ENCODE results near the gene GMEB2.
A peak's percentile ranks its signal among the peaks of the same experiment; 100 is the strongest.
"Not testable (repeated sequence)": the region's sequence is repeated elsewhere in the genome, so short reads cannot be mapped to it uniquely, and the experiment has no call there.

Gene GMEB2

GRCh38 chr20:63573647-63574131, 53.2 kb downstream of the GMEB2 start:
- Histone ChIP-seq H3K27ac (no peak overlapping the region), H3K36me3 (replicated peaks) (no peaks in the 10 kb centered on the region), H3K27me3 (replicated peaks) (no peaks in the 10 kb centered on the region), H3K4me3 (ENCODE audit: low read depth, low read length) (peak overlapping the region; percentile 75)
- DNase-seq, result no peak
- no peak for TF ChIP-seq CTCF (IDR thresholded peaks at IDR 0.05; ENCODE audit: low read depth, low read length, missing control alignments)
- in situ Hi-C loops (cut with HindIII; ENCODE audit: low pct_ligation_motif_present, low sequenced_read_pairs), result no loop called here

GRCh38 chr20:63572788-63573646, 53.9 kb downstream of the GMEB2 start:
- no peak for DNase-seq
- no peaks in the 10 kb centered on the region for H3K27me3 ChIP-seq (replicated peaks)
- in situ Hi-C loops (cut with HindIII; ENCODE audit: low pct_ligation_motif_present, low sequenced_read_pairs), result no loop called here
- peak overlapping the region; percentile 75 for H3K4me3 ChIP-seq (ENCODE audit: low read depth, low read length)
- TF ChIP-seq CTCF (IDR thresholded peaks at IDR 0.05; ENCODE audit: low read depth, low read length, missing control alignments), result peak; percentile 42
- no peaks in the 10 kb centered on the region for H3K36me3 ChIP-seq (replicated peaks)
- H3K27ac ChIP-seq, result no peak overlapping the region

GRCh38 chr20:63572071-63572787, 54.7 kb downstream of the GMEB2 start:
- Histone ChIP-seq H3K4me3 (ENCODE audit: low read depth, low read length) (no peak overlapping the region), H3K27me3 (replicated peaks) (no peaks in the 10 kb centered on the region), H3K27ac (no peak overlapping the region), H3K36me3 (replicated peaks) (peaks cover under 1% of the 10 kb centered on the region)
- no peak for DNase-seq
- no peak for TF ChIP-seq CTCF (IDR thresholded peaks at IDR 0.05; ENCODE audit: low read depth, low read length, missing control alignments)
- in situ Hi-C loops (cut with HindIII; ENCODE audit: low pct_ligation_motif_present, low sequenced_read_pairs), result no loop called here

- H3K4me3 ChIP-seq (ENCODE audit: low read depth, low read length); H3K27ac ChIP-seq; in situ Hi-C loops (cut with HindIII; ENCODE audit: low pct_ligation_motif_present, low sequenced_read_pairs); H3K27me3 ChIP-seq (replicated peaks); H3K36me3 ChIP-seq (replicated peaks); DNase-seq: not testable (repeated sequence)
These were observed 55.8 kb downstream of the GMEB2 start for GRCh38 chr20:63571087-63571478.

- H3K36me3 ChIP-seq (replicated peaks), result peaks cover 7% of the 10 kb centered on the region
- no peak for TF ChIP-seq CTCF (IDR thresholded peaks at IDR 0.05; ENCODE audit: low read depth, low read length, missing control alignments)
- DNase-seq, result no peak
- in situ Hi-C loops (cut with HindIII; ENCODE audit: low pct_ligation_motif_present, low sequenced_read_pairs), result no loop called here
- H3K4me3 ChIP-seq (ENCODE audit: low read depth, low read length), result no peak overlapping the region
- H3K27me3 ChIP-seq (replicated peaks), result no peaks in the 10 kb centered on the region
- no peak overlapping the region for H3K27ac ChIP-seq
These were observed 56.4 kb downstream of the GMEB2 start for GRCh38 chr20:63570281-63571086.
